IMR-90 (cell line): Measurements from ENCODE around the gene RGS7BP. TPM values are rescaled to one million over a fixed set of nuclear protein-coding genes. Genes with fewer than 3 reads are reported as not detected.

Source experiments
- ATAC-seq: fragments of 200-7000 bp; cut with Tn5 transposase; 2 replicates; pipeline ENCODE4 v1.9.1; 2020; ENCODE audit warnings: low read depth, mild to moderate bottlenecking, moderate library complexity
- BruUV-seq: library from RNA; stranded (reverse); fragments of 400-500 nt; replicated peaks from 2 replicates; lab custom pipeline; 2021; lab: Mats Ljungman, UMichigan
- CTCF ChIA-PET: fragments of 300-600 bp; formaldehyde crosslinking; extraction: SDS; loops from one replicate; lab custom pipeline; 2021; ENCODE audit warnings: antibody characterized with exemption; lab: Yijun Ruan, JAX
- POLR2A ChIA-PET: fragments of 300-600 bp; sonication (Branson Sonifier 250); formaldehyde crosslinking; loops from one replicate; lab custom pipeline; 2022; ENCODE audit warnings: antibody characterized with exemption; ENCODE audit not compliant: unreplicated experiment; lab: Charles Lee
- DNase-seq: peaks from one replicate; pipeline ENCODE4 v3.0.0; 2013
- H2AFZ ChIP-seq: replicated peaks from 2 replicates; pipeline ENCODE3; 2013; ENCODE audit warnings: low read length, mild to moderate bottlenecking; ENCODE audit not compliant: poor library complexity
- H2AK5ac ChIP-seq: 2 replicates; pipeline ENCODE4 v1.6.1; 2013; ENCODE audit warnings: low read depth, low read length, inconsistent platforms
- H2AK9ac ChIP-seq: replicated peaks from 2 replicates; pipeline ENCODE3; 2013; ENCODE audit warnings: mild to moderate bottlenecking, low read depth, low read length, moderate library complexity; ENCODE audit not compliant: poor library complexity
- H2BK120ac ChIP-seq: 2 replicates; pipeline ENCODE4 v1.6.1; 2013; ENCODE audit warnings: low read depth, low read length, inconsistent platforms
- H2BK15ac ChIP-seq: 3 replicates; pipeline ENCODE4 v1.6.1; 2013; ENCODE audit warnings: low read depth, low read length, inconsistent platforms
- H2BK20ac ChIP-seq: 2 replicates; pipeline ENCODE4 v1.6.1; 2013; ENCODE audit warnings: low read depth, mild to moderate bottlenecking, inconsistent platforms, low read length, moderate library complexity
- H2BK5ac ChIP-seq: 2 replicates; pipeline ENCODE4 v1.6.1; 2013; ENCODE audit warnings: mild to moderate bottlenecking, low read depth, low read length, inconsistent platforms; ENCODE audit not compliant: poor library complexity, severe bottlenecking
- H3K14ac ChIP-seq: replicated peaks from 2 replicates; pipeline ENCODE4 v1.6.1; 2013; ENCODE audit warnings: low read depth, low read length, inconsistent platforms
- H3K18ac ChIP-seq: 2 replicates; pipeline ENCODE4 v1.6.1; 2013; ENCODE audit warnings: low read depth, low read length, control low read depth
- H3K23ac ChIP-seq: 2 replicates; pipeline ENCODE4 v1.6.1; 2013; ENCODE audit warnings: low read depth, low read length, inconsistent platforms
- H3K27ac ChIP-seq: 2 replicates; pipeline ENCODE4 v1.5.1; 2013; ENCODE audit warnings: mild to moderate bottlenecking, control low read depth, low read length; ENCODE audit not compliant: insufficient read depth
- H3K27me3 ChIP-seq: 2 replicates; pipeline ENCODE4 v1.6.1; 2013; ENCODE audit warnings: low read length; ENCODE audit not compliant: control insufficient read depth, insufficient read depth
- H3K36me3 ChIP-seq: 2 replicates; pipeline ENCODE4 v1.6.1; 2013; ENCODE audit warnings: low read length, mixed read lengths; ENCODE audit not compliant: control insufficient read depth, insufficient read depth
- H3K4ac ChIP-seq: 2 replicates; pipeline ENCODE4 v1.6.1; 2013; ENCODE audit warnings: low read depth, low read length, inconsistent platforms
- H3K4me1 ChIP-seq: 2 replicates; pipeline ENCODE4 v1.6.1; 2013; ENCODE audit warnings: low read length, mixed read lengths; ENCODE audit not compliant: control insufficient read depth, insufficient read depth
- H3K4me2 ChIP-seq: 2 replicates; pipeline ENCODE4 v1.6.1; 2013; ENCODE audit warnings: low read depth, mild to moderate bottlenecking, control low read depth, low read length, moderate library complexity
- H3K4me3 ChIP-seq: 2 replicates; pipeline ENCODE4 v1.5.1; 2013; ENCODE audit warnings: low read depth, mild to moderate bottlenecking, control low read depth, low read length, moderate library complexity; ENCODE audit not compliant: insufficient read depth
- H3K56ac ChIP-seq: 2 replicates; pipeline ENCODE4 v1.6.1; 2013; ENCODE audit warnings: low read length, inconsistent platforms; ENCODE audit not compliant: insufficient read depth; ENCODE audit errors: extremely low read depth
- H3K79me1 ChIP-seq, 2 experiments: 2 replicates each; pipeline ENCODE4 v1.6.1; 2013; ENCODE audit warnings: low read length in 2 of 2, inconsistent platforms in 1 of 2, low read depth in 1 of 2
- H3K9ac ChIP-seq: 2 replicates; pipeline ENCODE4 v1.6.1; 2013; ENCODE audit warnings: low read depth, low read length, control low read depth
- H3K9me1 ChIP-seq: 2 replicates; pipeline ENCODE4 v1.6.1; 2013; ENCODE audit warnings: low read length, inconsistent platforms; ENCODE audit not compliant: insufficient read depth
- H3K9me3 ChIP-seq: 2 replicates; pipeline ENCODE4 v1.6.1; 2013; ENCODE audit warnings: low read length; ENCODE audit not compliant: control insufficient read depth, insufficient read depth
- H4K20me1 ChIP-seq: 2 replicates; pipeline ENCODE4 v1.6.1; 2013; ENCODE audit warnings: low read length, inconsistent platforms; ENCODE audit not compliant: insufficient read depth
- H4K5ac ChIP-seq: 2 replicates; pipeline ENCODE4 v1.6.1; 2013; ENCODE audit warnings: mild to moderate bottlenecking, low read depth, low read length, control low read depth
- H4K8ac ChIP-seq, 2 experiments: 2 replicates each; pipeline ENCODE4 v1.6.1; 2013; ENCODE audit warnings: low read depth in 2 of 2, low read length in 2 of 2, control low read depth in 1 of 2, inconsistent platforms in 1 of 2
- H4K91ac ChIP-seq: 2 replicates; pipeline ENCODE4 v1.6.1; 2013; ENCODE audit warnings: low read depth, low read length, inconsistent platforms; ENCODE audit not compliant: insufficient read depth
- BHLHE40 ChIP-seq: fragments of 150-350 bp; IDR thresholded peaks from 2 replicates; pipeline ENCODE4 v1.6.1; 2016; ENCODE audit warnings: mild to moderate bottlenecking, low read depth, low read length
- CEBPB ChIP-seq: IDR thresholded peaks from 2 replicates; pipeline ENCODE4 v1.6.1; 2012; ENCODE audit warnings: low read depth, low read length, improper control_type of control experiment
- CHD1 ChIP-seq: IDR thresholded peaks from 2 replicates; pipeline ENCODE4 v1.6.1; 2012; ENCODE audit warnings: low read depth, low read length, improper control_type of control experiment
- CTCF ChIP-seq: conservative IDR thresholded peaks from 2 replicates; pipeline ENCODE4 v1.5.1; 2012; ENCODE audit warnings: mild to moderate bottlenecking, low read depth, low read length, improper control_type of control experiment
- ELK1 ChIP-seq: fragments of 150-350 bp; IDR thresholded peaks from 2 replicates; pipeline ENCODE4 v1.6.1; 2016; ENCODE audit warnings: low read depth, mild to moderate bottlenecking, low read length, moderate library complexity, borderline replicate concordance
- FOS ChIP-seq: fragments of 150-350 bp; IDR thresholded peaks from 2 replicates; pipeline ENCODE4 v1.6.1; 2016; ENCODE audit warnings: low read depth, low read length
- MAFK ChIP-seq: IDR thresholded peaks from 2 replicates; pipeline ENCODE4 v1.6.1; 2012; ENCODE audit warnings: low read depth, low read length, improper control_type of control experiment
- MAZ ChIP-seq: IDR thresholded peaks from 2 replicates; pipeline ENCODE4 v1.6.1; 2012; ENCODE audit warnings: low read depth, mild to moderate bottlenecking, low read length, improper control_type of control experiment, moderate library complexity, borderline replicate concordance
- MXI1 ChIP-seq: IDR thresholded peaks from 2 replicates; pipeline ENCODE4 v1.6.1; 2012; ENCODE audit warnings: low read depth, mild to moderate bottlenecking, low read length, moderate library complexity, borderline replicate concordance
- NFE2L2 ChIP-seq: fragments of 150-350 bp; IDR thresholded peaks from 2 replicates; pipeline ENCODE4 v1.6.1; 2016; ENCODE audit warnings: low read depth, mild to moderate bottlenecking, low read length
- POLR2A ChIP-seq: IDR thresholded peaks from 2 replicates; pipeline ENCODE4 v1.6.1; 2012; ENCODE audit warnings: mild to moderate bottlenecking, low read depth, low read length
- RAD21 ChIP-seq: IDR thresholded peaks from 2 replicates; pipeline ENCODE4 v1.6.1; 2012; ENCODE audit warnings: low read length, improper control_type of control experiment
- RCOR1 ChIP-seq: IDR thresholded peaks from 2 replicates; pipeline ENCODE4 v1.6.1; 2012; ENCODE audit warnings: mild to moderate bottlenecking, low read length, improper control_type of control experiment; ENCODE audit not compliant: insufficient replicate concordance
- RFX5 ChIP-seq: IDR thresholded peaks from 2 replicates; pipeline ENCODE4 v1.8.0; 2012; ENCODE audit warnings: low read depth, mild to moderate bottlenecking, low read length, moderate library complexity
- SMC3 ChIP-seq: fragments of 150-350 bp; IDR thresholded peaks from 2 replicates; pipeline ENCODE4 v1.6.1; 2016; ENCODE audit warnings: low read depth, mild to moderate bottlenecking, antibody characterized with exemption, low read length, moderate library complexity
- USF2 ChIP-seq: fragments of 150-350 bp; IDR thresholded peaks from 2 replicates; pipeline ENCODE4 v1.6.1; 2017; ENCODE audit warnings: mild to moderate bottlenecking, antibody characterized with exemption, low read length, low read depth
- WGBS, 2 experiments: methylation state at CpG; one replicate each; pipeline versions ENCODE4 v1.1.5 to v1.1.7; 2013; ENCODE audit warnings: missing lambda C conversion rate in 2 of 2; ENCODE audit not compliant: insufficient read length in 1 of 2; ENCODE audit errors: extremely low coverage in 2 of 2; 5-methylcytosine and 5-hydroxymethylcytosine counted together
- dilution Hi-C: fragments of 300-500 bp; cut with HindIII; formaldehyde crosslinking; loops from one replicate; pipeline ENCODE4 v1.14.3; 2018; ENCODE audit warnings: low sequenced_read_pairs; ENCODE audit not compliant: unreplicated experiment
- in situ Hi-C: fragments of 300-500 bp; cut with MboI; formaldehyde crosslinking; loops from 3 replicates; pipeline ENCODE4 v1.14.3; 2019; ENCODE audit warnings: low sequenced_read_pairs, inconsistent platforms, mixed read lengths
- intact Hi-C: fragments of 100-400 bp; cut with micrococcal nuclease; formaldehyde crosslinking; loops from 2 replicates; pipeline ENCODE4 v1.10.0; 2022
- polyA plus RNA-seq, 3 experiments: library from polyadenylated mRNA; depleted of rRNA; stranded (reverse); fragments of >200 nt; gene quantifications; 2 replicates each; pipeline ENCODE4 v1.2.3, GENCODE V29; 2012; ENCODE audit warnings: low replicate concordance in 1 of 3
- total RNA-seq: library from RNA; depleted of rRNA; stranded (reverse); fragments of >200 nt; gene quantifications from 2 replicates; pipeline ENCODE4 v1.2.3, GENCODE V29; 2012

Gene RGS7BP
- total and polyA plus RNA-seq, 2 of the 4 experiments (the other 2 are of a cell fraction): not detected

- Histone ChIP-seq H3K79me1 (no peaks in the 10 kb centered on the region), H3K36me3 (no peaks in the 10 kb centered on the region), H2AK9ac (no peak overlapping the region), H4K91ac (no peak overlapping the region), H3K4me1 (no peaks in the 10 kb centered on the region), H3K18ac (no peak overlapping the region), H2BK15ac (no peak overlapping the region), H3K9ac (no peak overlapping the region), H3K4me3 (no peak overlapping the region), H2AFZ (no peak overlapping the region), H3K14ac (no peak overlapping the region), H2AK5ac (no peak overlapping the region), H3K27me3 (no peaks in the 10 kb centered on the region; the same call in 1 of the 2 replicates), H2BK5ac (no peak overlapping the region), H3K27ac (no peak overlapping the region), H3K56ac (no peak overlapping the region), H4K8ac (no peak overlapping the region), H2BK120ac (no peak overlapping the region), H4K5ac (no peak overlapping the region), H3K4ac (no peak overlapping the region), H3K9me1 (no peaks in the 10 kb centered on the region), H2BK20ac (no peak overlapping the region), H3K4me2 (no peak overlapping the region), H3K9me3 (no peaks in the 10 kb centered on the region), H4K20me1 (no peaks in the 10 kb centered on the region), H3K23ac (no peak overlapping the region)
- TF ChIP-seq FOS (no peak), CHD1 (no peak), MXI1 (no peak), RCOR1 (no peak), NFE2L2 (no peak), BHLHE40 (no peak), SMC3 (no peak), POLR2A (no peak), RFX5 (no peak), CEBPB (no peak), MAFK (no peak), USF2 (no peak), CTCF (no peak), MAZ (no peak), ELK1 (no peak), RAD21 (no peak)
- in situ Hi-C loops: no loop called here
- DNase-seq: no peak
- BruUV-seq: no TSS peak
- ChIA-PET POLR2A (no interaction called here), CTCF (no interaction called here)
- WGBS, 2 experiments: 22% methylated on average over 3 of the region's 3 CpGs; no CpG with 5 or more reads in 1 of the 2 experiments
- intact Hi-C loops: no loop called here
- dilution Hi-C loops: no loop called here
- ATAC-seq: no peak
Observed at GRCh38 chr5:64534033-64534432, 28.2 kb downstream of the RGS7BP start.
